Esophagus muscularis mucosa (tissue), 4 donors: ENCODE data around the gene FAM3A. TPM values are rescaled to one million over a fixed set of nuclear protein-coding genes. Genes with fewer than 3 reads are reported as not detected.
A peak's percentile ranks its signal among the peaks of the same experiment; 100 is the strongest.

Source experiments
- DNase-seq: peaks from one replicate; pipeline ENCODE4 v3.0.0-alpha.2; 2017; ENCODE audit errors: extremely low spot score
- H3K27ac ChIP-seq, 4 donors: fragments of 200-600 bp; sonication (generic); replicated peaks in 1 of 4; 1 replicate in 3 of 4; 2 replicates in 1 of 4; pipeline ENCODE4 v1.5.1; 2016 to 2019; ENCODE audit warnings: mild to moderate bottlenecking in 1 of 4
- H3K27me3 ChIP-seq, 4 donors: fragments of 200-600 bp; sonication (generic); one replicate each; pipeline versions ENCODE4 v1.5.1 to v1.6.0; 2016 to 2019
- H3K36me3 ChIP-seq, 4 donors: fragments of 200-600 bp; sonication (generic); one replicate each; pipeline ENCODE4 v1.5.1; 2016 to 2019
- H3K4me1 ChIP-seq, 4 donors: fragments of 200-600 bp; sonication (generic); one replicate each; pipeline ENCODE4 v1.5.1; 2016 to 2019
- H3K4me3 ChIP-seq, 4 donors: fragments of 200-600 bp; sonication (generic); 1 replicate in 2 of 4; 2 replicates in 2 of 4; pipeline ENCODE4 v1.5.1; 2016 to 2019; ENCODE audit warnings: mild to moderate bottlenecking in 4 of 4, moderate library complexity in 1 of 4
- H3K9me3 ChIP-seq, 4 donors: fragments of 200-600 bp; sonication (generic); 1 replicate in 3 of 4; 2 replicates in 1 of 4; pipeline ENCODE4 v1.5.1; 2016 to 2019
- CTCF ChIP-seq, 3 experiments: fragments of 200-600 bp in 2 of 3; fragments of 450-650 bp in 1 of 3; sonication (generic) in 2 of 3; IDR thresholded peaks; one replicate each; pipeline ENCODE4 v1.5.1; 2017 to 2019; ENCODE audit warnings: antibody characterized with exemption in 3 of 3, mild to moderate bottlenecking in 2 of 3, moderate library complexity in 1 of 3
- EP300 ChIP-seq: sonication (generic); formaldehyde crosslinking; IDR thresholded peaks from one replicate; pipeline ENCODE4 v1.6.1; 2017; ENCODE audit warnings: antibody characterized with exemption
- POLR2A ChIP-seq: fragments of 450-650 bp; IDR thresholded peaks from one replicate; pipeline ENCODE4 v1.6.1; 2017; ENCODE audit warnings: antibody characterized with exemption, moderate library complexity, mild to moderate bottlenecking, low read depth
- POLR2AphosphoS5 ChIP-seq, 2 donors: sonication (generic); formaldehyde crosslinking; IDR thresholded peaks; one replicate each; pipeline ENCODE4 v1.6.1; 2017; ENCODE audit warnings: antibody characterized with exemption in 2 of 2
- WGBS: methylation state at CpG from one replicate; pipeline ENCODE4 v1.1.5; 2018; 5-methylcytosine and 5-hydroxymethylcytosine counted together
- intact Hi-C: fragments of 100-400 bp; cut with DNase I; formaldehyde crosslinking; loops from one replicate; pipeline ENCODE4 v1.15.1; 2023
- total RNA-seq, 4 donors: library from RNA; depleted of rRNA; stranded (reverse); fragments of >200 nt; gene quantifications; one replicate each; pipeline versions ENCODE4 v1.1.0 to v1.2.1, GENCODE V29; 2016

Gene FAM3A
- total RNA-seq, 4 donors from 2014 or later, result 34.9 to 49.4 (median 40.4) TPM

- Histone ChIP-seq H3K9me3 (no peaks in the 10 kb centered on the region), H3K4me1 (peaks cover 7 to 22% (median 18%) of the 10 kb centered on the region in 4 donors), H3K27ac (no peak overlapping the region), H3K36me3 (peaks cover 0 to 34% (median 24%) of the 10 kb centered on the region in 4 donors), H3K27me3 (no peaks in the 10 kb centered on the region), H3K4me3 (no peak overlapping the region)
- DNase-seq, result no peak
- intact Hi-C loops, result loop anchor here (5.0 kb wide), 1 partner anchor 128 kb away; no protein-coding TSS in a partner anchor
- WGBS, result 91% methylated on average over 11 of the region's 11 CpGs
- TF ChIP-seq POLR2AphosphoS5 (IDR thresholded peaks at IDR 0.05) (no peak), CTCF (IDR thresholded peaks at IDR 0.05) (no peak), EP300 (no peak), POLR2A (no peak)
These were observed 14.3 kb upstream of the FAM3A start for GRCh38 chrX:154530286-154530685.

GRCh38 chrX:154529206-154529612 is 13.2 kb upstream of the FAM3A start:
- intact Hi-C loops, result loop anchor here (5.0 kb wide), 1 partner anchor 42 kb away; the partner anchor contains the start of gene UBL4A
- no peaks in the 10 kb centered on the region for H3K9me3 ChIP-seq
- no peak overlapping the region for H3K27ac ChIP-seq
- TF ChIP-seq POLR2A (no peak), CTCF (IDR thresholded peaks at IDR 0.05) (no peak), POLR2AphosphoS5 (IDR thresholded peaks at IDR 0.05) (no peak), EP300 (no peak)
- H3K4me3 ChIP-seq, result no peak overlapping the region
- H3K4me1 ChIP-seq, result peaks cover 3 to 14% (median 12%) of the 10 kb centered on the region in 4 donors
- H3K27me3 ChIP-seq, result no peaks in the 10 kb centered on the region
- no peak for DNase-seq
- WGBS, result 84% methylated on average over 6 of the region's 6 CpGs
- peaks cover 0 to 30% (median 21%) of the 10 kb centered on the region in 4 donors for H3K36me3 ChIP-seq

- WGBS, result 25% methylated on average over 14 of the region's 15 CpGs
- Histone ChIP-seq H3K27me3 (no peaks in the 10 kb centered on the region), H3K27ac (peak overlapping the region; percentile 67 to 78 (median 74)), H3K4me1 (peaks cover 3 to 14% (median 12%) of the 10 kb centered on the region in 4 donors), H3K4me3 (peak overlapping the region; percentile 38 to 43 (median 42)), H3K36me3 (peaks cover 0 to 9% (median 4%) of the 10 kb centered on the region in 4 donors), H3K9me3 (no peaks in the 10 kb centered on the region)
- no peak for DNase-seq
- TF ChIP-seq POLR2A (no peak), CTCF (IDR thresholded peaks at IDR 0.05) (peak; percentile 45 to 60 (median 57)), POLR2AphosphoS5 (IDR thresholded peaks at IDR 0.05) (peak; percentile 56 to 65)
- intact Hi-C loops, result loop anchor here (5.0 kb wide), 1 partner anchor 40 kb away; the partner anchor contains the start of gene UBL4A
These were observed 11.1 kb upstream of the FAM3A start for GRCh38 chrX:154526901-154527675.

- H3K4me3 ChIP-seq, result no peak overlapping the region
- no peak for TF ChIP-seq EP300
- 83% methylated on average over 14 of the region's 14 CpGs for WGBS
- no peaks in the 10 kb centered on the region for H3K9me3 ChIP-seq
- H3K27me3 ChIP-seq, result no peaks in the 10 kb centered on the region
- no peak overlapping the region for H3K27ac ChIP-seq
- DNase-seq, result no peak
- peaks cover 3 to 14% (median 12%) of the 10 kb centered on the region in 4 donors for H3K4me1 ChIP-seq
- intact Hi-C loops, result loop anchor here (5.0 kb wide), 1 partner anchor 39 kb away; the partner anchor contains the start of gene UBL4A
- no peaks in the 10 kb centered on the region for H3K36me3 ChIP-seq
These were observed 9.8 kb upstream of the FAM3A start for GRCh38 chrX:154525606-154526490.

- Histone ChIP-seq H3K27ac (no peak overlapping the region), H3K9me3 (no peaks in the 10 kb centered on the region), H3K4me1 (peaks cover 17 to 29% (median 25%) of the 10 kb centered on the region in 4 donors), H3K27me3 (no peaks in the 10 kb centered on the region), H3K4me3 (no peak overlapping the region), H3K36me3 (no peaks in the 10 kb centered on the region)
- 80% methylated on average over 8 of the region's 8 CpGs for WGBS
- no peak for DNase-seq
- TF ChIP-seq POLR2AphosphoS5 (IDR thresholded peaks at IDR 0.05) (no peak), CTCF (IDR thresholded peaks at IDR 0.05) (no peak), EP300 (no peak), POLR2A (no peak)
- intact Hi-C loops, result no loop called here
These were observed 3.4 kb upstream of the FAM3A start for GRCh38 chrX:154519389-154519788.
